HG03060 (cell line): ENCODE results near the gene PKHD1.

ENCODE experiments used
- ATAC-seq: cut with Tn5 transposase; IDR thresholded peaks from one replicate; pipeline ENCODE4 v1.9.1; 2021; ENCODE audit warnings: low read depth, moderate number of reproducible peaks; ENCODE audit not compliant: unreplicated experiment

Gene PKHD1

GRCh38 chr6:52109171-52109571 lies 21.8 kb upstream of the PKHD1 start:
- no peak for ATAC-seq

GRCh38 chr6:52108128-52108527 lies 20.7 kb upstream of the PKHD1 start:
- ATAC-seq: no peak

- no peak for ATAC-seq
Observed at GRCh38 chr6:52106994-52107393, 19.6 kb upstream of the PKHD1 start.

GRCh38 chr6:52104979-52105378 lies 17.6 kb upstream of the PKHD1 start:
- no peak for ATAC-seq

- ATAC-seq: no peak
Observed at GRCh38 chr6:52103623-52104022, 16.2 kb upstream of the PKHD1 start.

- no peak for ATAC-seq
Observed at GRCh38 chr6:52102405-52102804, 15.0 kb upstream of the PKHD1 start.

GRCh38 chr6:52098721-52099120 lies 11.3 kb upstream of the PKHD1 start:
- ATAC-seq: no peak

GRCh38 chr6:52089758-52090348 lies 2.4 kb upstream of the PKHD1 start:
- no peak for ATAC-seq

GRCh38 chr6:52086741-52087140 lies 672 bp downstream of the PKHD1 start:
- no peak for ATAC-seq

GRCh38 chr6:52081237-52081636 lies 6.2 kb downstream of the PKHD1 start:
- no peak for ATAC-seq

- no peak for ATAC-seq
Observed at GRCh38 chr6:52077961-52078625, 9.3 kb downstream of the PKHD1 start.

GRCh38 chr6:52077180-52077884 lies 10.1 kb downstream of the PKHD1 start:
- ATAC-seq: no peak

GRCh38 chr6:52076791-52077179 lies 10.6 kb downstream of the PKHD1 start:
- no peak for ATAC-seq

GRCh38 chr6:52074716-52075115 lies 12.7 kb downstream of the PKHD1 start:
- ATAC-seq: no peak

- ATAC-seq: no peak
Observed at GRCh38 chr6:52074155-52074554, 13.3 kb downstream of the PKHD1 start.

- no peak for ATAC-seq
Observed at GRCh38 chr6:52065621-52066020, 21.8 kb downstream of the PKHD1 start.

- peak; percentile 87 for ATAC-seq
Observed at GRCh38 chr6:52063584-52064344, 23.6 kb downstream of the PKHD1 start.

GRCh38 chr6:52061481-52061880 lies 25.9 kb downstream of the PKHD1 start:
- ATAC-seq: no peak

- ATAC-seq: no peak
Observed at GRCh38 chr6:52059821-52060220, 27.6 kb downstream of the PKHD1 start.

GRCh38 chr6:52055451-52055850 lies 32.0 kb downstream of the PKHD1 start:
- ATAC-seq: no peak

GRCh38 chr6:52053038-52053695 lies 34.2 kb downstream of the PKHD1 start:
- no peak for ATAC-seq
